HepG2 (cell line): ENCODE results near the gene ARHGEF12. TPM values are rescaled to one million over a fixed set of nuclear protein-coding genes. Genes with fewer than 3 reads are reported as not detected.

ENCODE experiments used
- ATAC-seq: fragments of 200-7000 bp; cut with Tn5 transposase; 3 replicates; pipeline ENCODE4 v1.9.1; 2020; ENCODE audit warnings: mild to moderate bottlenecking, moderate library complexity
- BruUV-seq: library from RNA; stranded (reverse); fragments of 400-500 nt; replicated peaks from 2 replicates; lab custom pipeline; 2021; lab: Mats Ljungman, UMichigan
- CTCF ChIA-PET: fragments of 300-600 bp; formaldehyde crosslinking; extraction: SDS; loops from one replicate; lab custom pipeline; 2021; ENCODE audit warnings: low total read pairs, inconsistent platforms, low intra/inter-chr PET ratio; lab: Yijun Ruan, JAX
- POLR2A ChIA-PET: fragments of 350-600 bp; sonication (Branson Sonifier 250); formaldehyde crosslinking; loops from one replicate; lab custom pipeline; 2020; ENCODE audit warnings: antibody characterized with exemption, inconsistent platforms; lab: Yijun Ruan, JAX
- DNase-seq: peaks from one replicate; pipeline ENCODE4 v3.0.0-alpha.2; 2015; ENCODE audit warnings: low spot score
- FAIRE-seq: peaks from 3 replicates; lab custom pipeline; 2011; peaks lifted over from hg19 to GRCh38; lab: Jason Lieb, UNC
- H2AFZ ChIP-seq: one replicate; pipeline ENCODE4 v1.6.1; 2011; ENCODE audit warnings: low read length, inconsistent platforms
- H3K27ac ChIP-seq: fragments of 300-600 bp; 3 replicates; pipeline ENCODE4 v1.8.0; 2011; ENCODE audit warnings: mixed run types, mild to moderate bottlenecking, mixed read lengths, low read length, inconsistent platforms; ENCODE audit not compliant: insufficient read depth; ENCODE audit errors: extremely low read length
- H3K27me3 ChIP-seq, 2 experiments: fragments of 200-600 bp in 1 of 2; 2 replicates in 1 of 2; 3 replicates in 1 of 2; pipeline versions ENCODE4 v1.6.0 to v1.8.0; 2011; ENCODE audit warnings: low read length in 2 of 2, mild to moderate bottlenecking in 2 of 2, moderate library complexity in 2 of 2, inconsistent platforms in 1 of 2; ENCODE audit not compliant: insufficient read depth in 2 of 2, control insufficient read depth in 1 of 2
- H3K36me3 ChIP-seq, 2 experiments: fragments of 200-600 bp in 1 of 2; replicated peaks in 1 of 2; 2 replicates in 1 of 2; 3 replicates in 1 of 2; pipeline versions ENCODE4 v1.5.1 to v1.8.0; 2011; ENCODE audit warnings: low read length in 2 of 2, inconsistent platforms in 1 of 2; ENCODE audit not compliant: insufficient read depth in 2 of 2, control insufficient read depth in 1 of 2
- H3K4me1 ChIP-seq: 2 replicates; pipeline ENCODE4 v1.5.1; 2012; ENCODE audit warnings: low read length, inconsistent platforms; ENCODE audit not compliant: insufficient read depth
- H3K4me2 ChIP-seq: 2 replicates; pipeline ENCODE4 v1.6.0; 2011; ENCODE audit warnings: low read depth, low read length, inconsistent platforms
- H3K4me3 ChIP-seq, 3 experiments: fragments of 200-600 bp in 1 of 3; sonication (generic), shearing (Covaris generic) in 1 of 3; replicated peaks in 1 of 3; 2 replicates each; pipeline ENCODE4 v1.5.1; 2011 to 2016; ENCODE audit warnings: low read length in 3 of 3, inconsistent platforms in 2 of 3, low read depth in 2 of 3, mild to moderate bottlenecking in 2 of 3, control low read depth in 1 of 3, mixed read lengths in 1 of 3; ENCODE audit not compliant: insufficient read depth in 1 of 3
- H3K79me2 ChIP-seq: one replicate; pipeline ENCODE4 v1.6.1; 2011; ENCODE audit warnings: low read length, inconsistent platforms; ENCODE audit not compliant: insufficient read depth
- H3K9ac ChIP-seq: 2 replicates; pipeline ENCODE4 v1.6.0; 2011; ENCODE audit warnings: mild to moderate bottlenecking, low read depth, low read length, inconsistent platforms; ENCODE audit not compliant: insufficient read depth
- H3K9me3 ChIP-seq: 2 replicates; pipeline ENCODE4 v1.5.1; 2012; ENCODE audit warnings: mild to moderate bottlenecking, low read length
- H4K20me1 ChIP-seq: 2 replicates; pipeline ENCODE4 v1.6.0; 2011; ENCODE audit warnings: inconsistent platforms, mild to moderate bottlenecking, low read length, moderate library complexity; ENCODE audit not compliant: insufficient read depth
- DR1 ChIP-seq: sonication (generic); formaldehyde crosslinking; IDR thresholded peaks from 2 replicates; pipeline ENCODE4 v1.8.0; 2021; ENCODE audit warnings: mild to moderate bottlenecking, missing genetic modification reagents, inconsistent platforms
- ETV5 ChIP-seq: IDR thresholded peaks from 2 replicates; pipeline ENCODE4 v1.6.1; 2018; ENCODE audit warnings: missing biosample characterization, missing genetic modification reagents, inconsistent platforms, borderline replicate concordance
- HIVEP1 ChIP-seq: sonication (generic); formaldehyde crosslinking; IDR thresholded peaks from 2 replicates; pipeline ENCODE4 v1.4.0; 2020; ENCODE audit warnings: mild to moderate bottlenecking, missing genetic modification reagents
- HOXA5 ChIP-seq: sonication (generic); formaldehyde crosslinking; IDR thresholded peaks from 2 replicates; pipeline ENCODE4 v1.4.0; 2020; ENCODE audit warnings: missing genetic modification reagents
- KAT8 ChIP-seq: IDR thresholded peaks from 2 replicates; pipeline ENCODE4 v1.6.1; 2016; ENCODE audit warnings: missing genetic modification reagents, missing compliant biosample characterization
- PLRG1 ChIP-seq: fragments of 450-650 bp; conservative IDR thresholded peaks from 2 replicates; pipeline ENCODE4 v1.6.1; 2016
- RNF2 ChIP-seq: fragments of 450-650 bp; conservative IDR thresholded peaks from 2 replicates; pipeline ENCODE4 v1.6.1; 2016; ENCODE audit warnings: low read depth
- TCF7 ChIP-seq: sonication (generic); IDR thresholded peaks from 2 replicates; pipeline ENCODE4 v1.6.1; 2016; ENCODE audit warnings: antibody characterized with exemption, low read depth
- ZFYVE20 ChIP-seq: sonication (generic); formaldehyde crosslinking; IDR thresholded peaks from 2 replicates; pipeline ENCODE4 v1.8.0; 2023; ENCODE audit warnings: low read depth, mild to moderate bottlenecking, moderate library complexity, missing genetic modification reagents, borderline replicate concordance
- ZNF138 ChIP-seq: sonication (generic); formaldehyde crosslinking; IDR thresholded peaks from 2 replicates; pipeline ENCODE4 v1.5.0; 2020; ENCODE audit warnings: mild to moderate bottlenecking, low read depth, missing genetic modification reagents
- WGBS: methylation state at CpG from one replicate; pipeline ENCODE4 v1.1.6; 2017; ENCODE audit warnings: low lambda C conversion rate; 5-methylcytosine and 5-hydroxymethylcytosine counted together
- in situ Hi-C: cut with HindIII; loops from 2 replicates; pipeline ENCODE4 v1.10.0; 2017; ENCODE audit warnings: low pct_unique_long_range_greater_than_20kb; ENCODE audit not compliant: extremely low pct_ligation_motif_present
- intact Hi-C: fragments of 100-400 bp; cut with micrococcal nuclease; formaldehyde crosslinking; loops from one replicate; pipeline ENCODE4 v1.10.0; 2022; ENCODE audit not compliant: unreplicated experiment
- polyA plus RNA-seq, 8 experiments: library from polyadenylated mRNA; depleted of rRNA in 3 of 8; stranded (reverse) in 7 of 8; unstranded in 1 of 8; fragments of >200 nt; fragmentation: Illumina TruSeq in 4 of 8; extraction: Trizol in 4 of 8; gene quantifications; 2 replicates each; pipeline versions ENCODE4 v1.2.1 to v1.2.3, GENCODE V29; 2011 to 2016; ENCODE audit warnings: low read depth in 4 of 8, missing spikeins in 1 of 8, mixed read lengths in 1 of 8; ENCODE audit not compliant: insufficient read depth in 1 of 8
- small RNA-seq, 3 experiments: library from RNA; depleted of rRNA; stranded (forward); fragments of <200 nt; gene quantifications; one replicate each; pipeline ENCODE3, GENCODE V24; 2012; ENCODE audit warnings: low read depth in 2 of 3, low replicate concordance in 1 of 3; ENCODE audit not compliant: insufficient read length in 3 of 3, insufficient read depth in 2 of 3
- total RNA-seq, 5 experiments: library from RNA; depleted of rRNA; stranded (reverse); fragments of >200 nt; fragmentation: Illumina TruSeq; extraction: Trizol; gene quantifications; 2 replicates each; pipeline ENCODE4 v1.2.3, GENCODE V29; 2016; ENCODE audit warnings: low read depth in 1 of 5

The ARHGEF12 gene
- total and polyA plus RNA-seq, 2 of the 13 experiments (the other 11 are each of a cell fraction or from before 2014, with no cell fraction given) = 17.9 to 54.4 TPM

DNA sequence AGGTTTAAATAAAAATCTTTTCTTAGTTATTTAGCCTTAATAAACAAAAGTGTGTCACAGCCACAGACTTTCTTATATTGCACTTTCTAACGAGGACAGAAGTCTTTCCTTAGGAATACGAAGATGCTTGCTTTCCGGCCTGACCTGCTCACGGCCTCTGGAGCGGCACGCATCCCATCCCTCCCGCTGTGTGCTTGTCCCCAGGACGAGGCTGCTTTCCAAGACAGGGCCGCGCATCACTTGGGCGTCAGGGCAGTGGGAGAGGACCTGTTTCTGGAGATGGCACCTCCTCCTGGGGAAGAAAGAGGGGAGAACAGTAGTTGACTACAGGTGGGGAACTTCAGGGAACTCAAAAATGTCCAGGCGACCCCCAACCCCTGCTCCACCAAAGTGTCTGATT, 201.8 kb downstream of the ARHGEF12 start (continued):
- no peak for TF ChIP-seq DR1 (CRISPR knock-in tag)
- TF ChIP-seq HIVEP1 (CRISPR knock-in tag) = no peak
- no peak for TF ChIP-seq PLRG1
- TF ChIP-seq KAT8 (CRISPR knock-in tag) = no peak
- TF ChIP-seq RNF2 = no peak
- no peak for TF ChIP-seq ZFYVE20 (CRISPR knock-in tag)
- TF ChIP-seq TCF7 = no peak
- TF ChIP-seq HOXA5 (CRISPR knock-in tag) = no peak

- in situ Hi-C loops = no loop called here
- Histone ChIP-seq H3K79me2 (no peaks in the 10 kb centered on the region), H3K4me2 (no peak overlapping the region), H3K9ac (no peak overlapping the region), H3K27me3 (peaks cover 0 to 5% of the 10 kb centered on the region in 2 experiments; a peak in 2 of 5 replicates), H3K27ac (no peak overlapping the region), H3K4me1 (peaks cover 25% of the 10 kb centered on the region), H3K4me3 (no peak overlapping the region), H3K36me3 (no peaks in the 10 kb centered on the region), H4K20me1 (no peaks in the 10 kb centered on the region), H3K9me3 (no peaks in the 10 kb centered on the region), H2AFZ (no peak overlapping the region)
- ChIA-PET CTCF (no interaction called here), POLR2A (no interaction called here)
- 34% methylated on average over 2 of the region's 2 CpGs for WGBS
- intact Hi-C loops = no loop called here
- FAIRE-seq (no peak), ATAC-seq (no peak), DNase-seq (no peak)
- BruUV-seq = no TSS peak
- TF ChIP-seq ZNF138 (CRISPR knock-in tag) (no peak), ETV5 (no peak)
Measured at GRCh38 chr11:120538707-120539106, 202.5 kb downstream of the ARHGEF12 start.

Small RNA genes lying within 50 kb of the gene (small RNA-seq; reads per million reads assigned to genes)
- 5.9 to 434 (median 13.3) reads per million in 3 experiments for gene RF00100

Other genes with a start within 250 kb of the ARHGEF12 start
- 0.84 and 0.86 TPM in 2 replicates for gene TRIM29, start 198.3 kb upstream of the ARHGEF12 start, total RNA-seq (2016; rRNA removed; fragmentation: Illumina TruSeq; extraction: Trizol)
- gene TRIM29, start 198.3 kb upstream of the ARHGEF12 start, polyA plus RNA-seq (2011; rRNA removed) = 0.86 and 1.2 TPM in 2 replicates
- gene OAF, start 125.4 kb upstream of the ARHGEF12 start, total RNA-seq (2016; rRNA removed; fragmentation: Illumina TruSeq; extraction: Trizol) = 37.5 and 63.7 TPM in 2 replicates
- 92.9 and 94.6 TPM in 2 replicates for gene OAF, start 125.4 kb upstream of the ARHGEF12 start, polyA plus RNA-seq (2011; rRNA removed)
- not detected in 2 replicates for gene POU2F3, start 96.3 kb upstream of the ARHGEF12 start, total RNA-seq (2016; rRNA removed; fragmentation: Illumina TruSeq; extraction: Trizol)
- gene POU2F3, start 96.3 kb upstream of the ARHGEF12 start, polyA plus RNA-seq (2011; rRNA removed) = not detected in 2 replicates
- 4.1 and 6.1 TPM in 2 replicates for gene TLCD5, start 11.1 kb upstream of the ARHGEF12 start, total RNA-seq (2016; rRNA removed; fragmentation: Illumina TruSeq; extraction: Trizol)
- 7.2 and 7.6 TPM in 2 replicates for gene TLCD5, start 11.1 kb upstream of the ARHGEF12 start, polyA plus RNA-seq (2011; rRNA removed)
- 0.04 TPM in 1 of 2 replicates, not detected in the other for gene GRIK4, start 175.3 kb downstream of the ARHGEF12 start, total RNA-seq (2016; rRNA removed; fragmentation: Illumina TruSeq; extraction: Trizol)
- gene GRIK4, start 175.3 kb downstream of the ARHGEF12 start, polyA plus RNA-seq (2011; rRNA removed) = 0.01 and 0.07 TPM in 2 replicates